Measurements from ENCODE around the gene SLCO4A1. TPM values are rescaled to one million over a fixed set of nuclear protein-coding genes. Genes with fewer than 3 reads are reported as not detected.

Gene SLCO4A1
- total and polyA plus RNA-seq, 2 donors (not counting 1 experiment from before 2014, with no cell fraction given), result 0.50 TPM; not detected in 1

GRCh38 chr20:62634330-62634967 lies 7.9 kb upstream of the SLCO4A1 start:
- DNase-seq (ENCODE audit: low read depth in 2 of 2), result no peak
- Histone ChIP-seq H3K4me2 (ENCODE audit: extremely low read depth, insufficient read depth, low read length) (no peak overlapping the region), H3K4me1 (ENCODE audit: control insufficient read depth, extremely low read depth, insufficient read depth, low read length) (no peaks in the 10 kb centered on the region), H3K9ac (ENCODE audit: insufficient read depth, low read length) (no peak overlapping the region), H2AFZ (ENCODE audit: low read length) (no peak overlapping the region), H3K4me3 (replicated peaks in 1 of 4; ENCODE audit: control extremely low read depth in 1 of 4, insufficient read depth in 1 of 4, low read depth in 3 of 4, low read length in 4 of 4) (no peak overlapping the region), H3K9me3 (ENCODE audit: control insufficient read depth, insufficient read depth, low read depth, low read length) (no peaks in the 10 kb centered on the region), H3K27ac (ENCODE audit: insufficient read depth, low read length) (no peak overlapping the region), H4K20me1 (ENCODE audit: control insufficient read depth, extremely low read depth, insufficient read depth, low read length) (peaks cover 2% of the 10 kb centered on the region), H3K79me2 (ENCODE audit: control insufficient read depth, insufficient read depth, low read length) (no peaks in the 10 kb centered on the region), H3K27me3 (ENCODE audit: control insufficient read depth, insufficient read depth, low read length) (peaks cover 11% of the 10 kb centered on the region), H3K36me3 (ENCODE audit: control insufficient read depth, insufficient read depth, low read length) (no peaks in the 10 kb centered on the region)
- TF ChIP-seq CTCF (conservative IDR thresholded peaks at IDR 0.05 in 1 of 2, IDR thresholded peaks at IDR 0.05 in 1 of 2; ENCODE audit: low read depth in 1 of 2, low read length in 2 of 2), result no peak
- TF ChIP-seq EZH2 (IDR thresholded peaks at IDR 0.05; ENCODE audit: low read length, missing control alignments), result no peak

GRCh38 chr20:62635232-62635631 lies 7.1 kb upstream of the SLCO4A1 start:
- Histone ChIP-seq H3K27me3 (ENCODE audit: control insufficient read depth, insufficient read depth, low read length) (peaks cover 11% of the 10 kb centered on the region), H2AFZ (ENCODE audit: low read length) (no peak overlapping the region), H3K4me3 (replicated peaks in 1 of 4; ENCODE audit: control extremely low read depth in 1 of 4, insufficient read depth in 1 of 4, low read depth in 3 of 4, low read length in 4 of 4) (no peak overlapping the region), H3K4me1 (ENCODE audit: control insufficient read depth, extremely low read depth, insufficient read depth, low read length) (no peaks in the 10 kb centered on the region), H3K36me3 (ENCODE audit: control insufficient read depth, insufficient read depth, low read length) (no peaks in the 10 kb centered on the region), H3K4me2 (ENCODE audit: extremely low read depth, insufficient read depth, low read length) (no peak overlapping the region), H3K9me3 (ENCODE audit: control insufficient read depth, insufficient read depth, low read depth, low read length) (no peaks in the 10 kb centered on the region), H3K9ac (ENCODE audit: insufficient read depth, low read length) (no peak overlapping the region), H4K20me1 (ENCODE audit: control insufficient read depth, extremely low read depth, insufficient read depth, low read length) (peaks cover 2% of the 10 kb centered on the region), H3K27ac (ENCODE audit: insufficient read depth, low read length) (no peak overlapping the region), H3K79me2 (ENCODE audit: control insufficient read depth, insufficient read depth, low read length) (no peaks in the 10 kb centered on the region)
- no peak for TF ChIP-seq EZH2 (IDR thresholded peaks at IDR 0.05; ENCODE audit: low read length, missing control alignments)
- TF ChIP-seq CTCF (conservative IDR thresholded peaks at IDR 0.05 in 1 of 2, IDR thresholded peaks at IDR 0.05 in 1 of 2; ENCODE audit: low read depth in 1 of 2, low read length in 2 of 2), result no peak
- DNase-seq (ENCODE audit: low read depth in 2 of 2), result no peak

GRCh38 chr20:62635852-62636251 lies 6.5 kb upstream of the SLCO4A1 start:
- no peak overlapping the region for H3K4me2 ChIP-seq (ENCODE audit: extremely low read depth, insufficient read depth, low read length)
- no peak for TF ChIP-seq CTCF (conservative IDR thresholded peaks at IDR 0.05 in 1 of 2, IDR thresholded peaks at IDR 0.05 in 1 of 2; ENCODE audit: low read depth in 1 of 2, low read length in 2 of 2)
- TF ChIP-seq EZH2 (IDR thresholded peaks at IDR 0.05; ENCODE audit: low read length, missing control alignments), result no peak
- H3K27ac ChIP-seq (ENCODE audit: insufficient read depth, low read length), result no peak overlapping the region
- H3K9ac ChIP-seq (ENCODE audit: insufficient read depth, low read length), result no peak overlapping the region
- H4K20me1 ChIP-seq (ENCODE audit: control insufficient read depth, extremely low read depth, insufficient read depth, low read length), result peaks cover 2% of the 10 kb centered on the region
- no peak overlapping the region for H2AFZ ChIP-seq (ENCODE audit: low read length)
- no peaks in the 10 kb centered on the region for H3K79me2 ChIP-seq (ENCODE audit: control insufficient read depth, insufficient read depth, low read length)
- H3K4me3 ChIP-seq (replicated peaks in 1 of 4; ENCODE audit: control extremely low read depth in 1 of 4, insufficient read depth in 1 of 4, low read depth in 3 of 4, low read length in 4 of 4), result no peak overlapping the region
- H3K4me1 ChIP-seq (ENCODE audit: control insufficient read depth, extremely low read depth, insufficient read depth, low read length), result no peaks in the 10 kb centered on the region
- H3K9me3 ChIP-seq (ENCODE audit: control insufficient read depth, insufficient read depth, low read depth, low read length), result no peaks in the 10 kb centered on the region
- peaks cover 11% of the 10 kb centered on the region for H3K27me3 ChIP-seq (ENCODE audit: control insufficient read depth, insufficient read depth, low read length)
- DNase-seq (ENCODE audit: low read depth in 2 of 2), result no peak
- no peaks in the 10 kb centered on the region for H3K36me3 ChIP-seq (ENCODE audit: control insufficient read depth, insufficient read depth, low read length)

Measured in fibroblast of lung (primary cell).